GM12875 (cell line): Measurements from ENCODE around the gene GKN2.

Experiments
- H3K4me3 ChIP-seq: one replicate; pipeline ENCODE4 v1.5.1; 2011; ENCODE audit warnings: low read depth, low read length, control low read depth
- TF ChIP-seq, protein P1 (sequence below): IDR thresholded peaks from 2 replicates; pipeline ENCODE4 v1.5.1; 2011; ENCODE audit warnings: low read depth, mild to moderate bottlenecking, control low read depth, inconsistent platforms, low read length, moderate library complexity, borderline replicate concordance; ENCODE audit not compliant: insufficient read depth

GKN2 gene

GRCh38 chr2:68936889-68937288 is 15.8 kb downstream of the GKN2 start:
- TF ChIP-seq, protein P1, sequence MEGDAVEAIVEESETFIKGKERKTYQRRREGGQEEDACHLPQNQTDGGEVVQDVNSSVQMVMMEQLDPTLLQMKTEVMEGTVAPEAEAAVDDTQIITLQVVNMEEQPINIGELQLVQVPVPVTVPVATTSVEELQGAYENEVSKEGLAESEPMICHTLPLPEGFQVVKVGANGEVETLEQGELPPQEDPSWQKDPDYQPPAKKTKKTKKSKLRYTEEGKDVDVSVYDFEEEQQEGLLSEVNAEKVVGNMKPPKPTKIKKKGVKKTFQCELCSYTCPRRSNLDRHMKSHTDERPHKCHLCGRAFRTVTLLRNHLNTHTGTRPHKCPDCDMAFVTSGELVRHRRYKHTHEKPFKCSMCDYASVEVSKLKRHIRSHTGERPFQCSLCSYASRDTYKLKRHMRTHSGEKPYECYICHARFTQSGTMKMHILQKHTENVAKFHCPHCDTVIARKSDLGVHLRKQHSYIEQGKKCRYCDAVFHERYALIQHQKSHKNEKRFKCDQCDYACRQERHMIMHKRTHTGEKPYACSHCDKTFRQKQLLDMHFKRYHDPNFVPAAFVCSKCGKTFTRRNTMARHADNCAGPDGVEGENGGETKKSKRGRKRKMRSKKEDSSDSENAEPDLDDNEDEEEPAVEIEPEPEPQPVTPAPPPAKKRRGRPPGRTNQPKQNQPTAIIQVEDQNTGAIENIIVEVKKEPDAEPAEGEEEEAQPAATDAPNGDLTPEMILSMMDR = no peak
- H3K4me3 ChIP-seq = no peak overlapping the region

GRCh38 chr2:68936427-68936826 is 16.3 kb downstream of the GKN2 start:
- H3K4me3 ChIP-seq = no peak overlapping the region
- TF ChIP-seq, protein P1 = no peak

- TF ChIP-seq, protein P1 = no peak
- H3K4me3 ChIP-seq = no peak overlapping the region
Observed at GRCh38 chr2:68935471-68935870, 17.2 kb downstream of the GKN2 start.

DNA sequence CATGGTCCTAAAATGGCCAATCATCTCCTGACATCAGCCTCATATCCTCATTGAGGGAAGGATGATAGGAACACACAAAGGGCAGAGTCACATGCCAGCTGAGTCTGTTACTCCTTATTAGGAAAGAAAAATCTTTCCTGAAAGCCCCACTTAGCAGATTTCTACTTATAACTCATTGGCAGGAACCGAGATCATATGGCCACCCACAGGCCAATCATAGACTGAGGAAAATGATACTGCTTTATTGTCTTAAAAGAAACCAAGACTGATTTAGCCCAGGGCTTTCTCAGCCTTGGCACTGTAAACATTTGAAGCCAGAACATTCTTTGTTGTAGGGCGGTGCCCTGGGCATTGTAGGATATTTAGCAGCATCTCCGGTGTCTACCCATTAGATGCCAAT is 18.7 kb downstream of the GKN2 start:
- TF ChIP-seq, protein P1 = no peak
- no peak overlapping the region for H3K4me3 ChIP-seq

DNA sequence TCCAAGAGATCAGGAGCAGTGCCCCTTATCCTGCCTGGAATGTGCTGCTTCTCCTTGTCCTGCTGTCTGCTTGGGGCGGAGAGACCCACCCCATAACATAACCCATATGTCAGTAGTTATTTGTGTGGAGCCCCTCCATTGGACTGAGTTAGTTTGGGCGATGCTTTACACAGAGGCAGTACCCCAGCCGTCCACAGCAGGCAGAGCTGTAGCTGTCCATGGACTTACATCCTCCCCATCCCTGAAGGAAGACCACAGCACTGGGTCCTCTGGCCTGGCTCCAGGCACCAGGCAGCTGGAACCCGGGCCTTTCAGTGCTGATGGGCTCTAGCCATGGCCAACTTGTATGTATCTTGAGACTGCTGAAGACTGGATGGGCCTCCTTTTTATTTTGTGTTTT is 20.3 kb downstream of the GKN2 start:
- no peak overlapping the region for H3K4me3 ChIP-seq
- TF ChIP-seq, protein P1 = no peak

DNA sequence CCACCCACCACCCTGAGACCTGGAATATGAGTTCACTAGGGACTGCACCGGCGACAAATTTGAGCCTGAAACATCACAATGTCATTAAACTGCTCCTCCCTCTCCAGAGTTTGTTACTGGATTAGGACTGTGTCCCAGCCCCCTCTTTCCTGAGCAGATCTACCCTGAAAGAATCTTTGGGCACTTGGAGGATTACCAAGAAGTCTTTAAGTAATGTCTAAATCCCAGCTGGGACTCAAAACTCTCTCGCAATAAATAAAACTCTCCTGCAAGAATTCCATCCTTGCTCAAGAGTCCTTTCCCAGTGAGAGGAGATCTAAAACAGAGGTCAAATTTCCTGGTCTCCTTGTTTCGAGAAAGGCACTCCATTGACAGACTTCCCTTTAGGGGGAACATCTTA is 20.9 kb downstream of the GKN2 start:
- TF ChIP-seq, protein P1 = no peak
- H3K4me3 ChIP-seq = no peak overlapping the region

DNA sequence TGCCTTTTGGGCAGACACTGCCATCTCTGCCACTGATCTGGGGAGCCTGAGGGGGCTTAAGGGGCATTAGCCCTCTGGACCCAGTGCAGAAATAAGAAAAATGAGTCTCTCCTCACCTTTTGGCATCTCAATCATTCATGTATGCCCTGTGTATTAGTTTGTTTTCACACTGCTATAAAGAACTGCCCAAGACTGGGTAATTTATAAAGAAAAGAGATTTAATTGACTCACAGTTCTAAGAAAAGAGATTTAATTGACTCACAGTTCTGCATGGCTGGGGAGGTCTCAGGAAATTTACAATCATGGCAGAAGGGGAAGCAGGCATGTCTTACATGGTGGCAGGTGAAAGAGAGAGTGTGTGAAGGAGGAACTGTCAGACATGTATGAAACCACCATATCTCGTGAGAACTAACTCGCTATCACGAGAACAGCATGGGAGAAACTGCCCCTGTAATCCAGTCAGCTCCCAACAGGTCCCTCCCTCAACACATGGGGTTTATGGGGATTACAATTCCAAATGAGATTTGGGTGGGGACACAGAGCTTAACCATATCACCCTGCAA is 21.5 kb downstream of the GKN2 start:
- H3K4me3 ChIP-seq = no peak overlapping the region
- TF ChIP-seq, protein P1 = no peak
